NB4 (cell line): Measurements from ENCODE around the gene LGALS1.

Experiments used
- MYC ChIP-seq: IDR thresholded peaks from 2 replicates; pipeline ENCODE4 v1.6.1; 2011; ENCODE audit warnings: low read depth, low read length
- POLR2A ChIP-seq: IDR thresholded peaks from 2 replicates; pipeline ENCODE4 v1.6.1; 2011; ENCODE audit warnings: mild to moderate bottlenecking; ENCODE audit not compliant: insufficient read length; ENCODE audit errors: extremely low read depth
- TF ChIP-seq, protein P1 (sequence below): IDR thresholded peaks from one replicate; pipeline ENCODE4 v1.5.1; 2012; ENCODE audit warnings: low read depth, low read length

DNA sequence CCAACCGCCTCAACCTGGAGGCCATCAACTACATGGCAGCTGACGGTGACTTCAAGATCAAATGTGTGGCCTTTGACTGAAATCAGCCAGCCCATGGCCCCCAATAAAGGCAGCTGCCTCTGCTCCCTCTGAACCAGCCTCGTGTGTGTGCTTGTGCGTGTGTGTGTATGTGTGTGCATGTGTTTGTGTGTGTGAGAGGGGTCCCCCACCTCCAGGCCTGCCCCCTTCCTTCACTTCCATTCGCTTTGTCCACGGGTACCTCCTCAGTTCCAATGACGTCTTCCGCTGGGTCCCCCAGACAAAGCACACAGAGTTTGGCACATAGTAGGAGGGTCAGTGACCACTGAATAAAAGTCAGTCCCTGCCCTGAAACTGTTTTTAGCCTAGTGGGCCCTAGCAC, 4.2 kb downstream of the LGALS1 start:
- TF ChIP-seq, protein P1, sequence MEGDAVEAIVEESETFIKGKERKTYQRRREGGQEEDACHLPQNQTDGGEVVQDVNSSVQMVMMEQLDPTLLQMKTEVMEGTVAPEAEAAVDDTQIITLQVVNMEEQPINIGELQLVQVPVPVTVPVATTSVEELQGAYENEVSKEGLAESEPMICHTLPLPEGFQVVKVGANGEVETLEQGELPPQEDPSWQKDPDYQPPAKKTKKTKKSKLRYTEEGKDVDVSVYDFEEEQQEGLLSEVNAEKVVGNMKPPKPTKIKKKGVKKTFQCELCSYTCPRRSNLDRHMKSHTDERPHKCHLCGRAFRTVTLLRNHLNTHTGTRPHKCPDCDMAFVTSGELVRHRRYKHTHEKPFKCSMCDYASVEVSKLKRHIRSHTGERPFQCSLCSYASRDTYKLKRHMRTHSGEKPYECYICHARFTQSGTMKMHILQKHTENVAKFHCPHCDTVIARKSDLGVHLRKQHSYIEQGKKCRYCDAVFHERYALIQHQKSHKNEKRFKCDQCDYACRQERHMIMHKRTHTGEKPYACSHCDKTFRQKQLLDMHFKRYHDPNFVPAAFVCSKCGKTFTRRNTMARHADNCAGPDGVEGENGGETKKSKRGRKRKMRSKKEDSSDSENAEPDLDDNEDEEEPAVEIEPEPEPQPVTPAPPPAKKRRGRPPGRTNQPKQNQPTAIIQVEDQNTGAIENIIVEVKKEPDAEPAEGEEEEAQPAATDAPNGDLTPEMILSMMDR = no peak
- TF ChIP-seq POLR2A (no peak), MYC (no peak)
